ENCODE data around the gene POC1A.

POC1A gene

DNA sequence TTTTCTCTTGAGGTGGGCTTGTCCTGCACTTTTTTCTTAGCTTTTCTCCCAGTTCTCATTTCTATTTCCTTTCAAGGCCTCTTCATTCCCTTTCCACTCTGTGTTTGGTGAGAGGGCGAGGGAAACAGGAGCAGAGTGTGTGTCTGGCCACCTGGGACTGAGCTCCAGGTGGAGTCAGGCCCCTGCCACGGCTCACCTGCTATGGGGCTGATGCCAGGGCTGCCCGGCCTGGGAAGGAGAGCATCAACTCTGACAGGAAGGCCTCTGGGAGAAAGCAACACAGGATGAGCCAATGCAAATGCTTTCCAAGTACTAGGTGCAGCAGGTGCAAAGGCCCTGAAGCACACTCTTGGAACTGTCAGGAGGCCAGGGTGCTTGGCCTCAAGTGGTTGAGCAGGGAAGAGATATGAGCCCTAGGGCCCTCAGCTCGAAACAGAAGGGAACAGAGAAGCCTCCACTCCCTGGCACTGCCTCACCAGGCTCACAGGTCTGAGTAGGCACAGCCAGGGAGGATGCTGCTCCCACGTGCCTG lies 70.6 kb downstream of the POC1A start:
- DNase-seq, result no peak

DNA sequence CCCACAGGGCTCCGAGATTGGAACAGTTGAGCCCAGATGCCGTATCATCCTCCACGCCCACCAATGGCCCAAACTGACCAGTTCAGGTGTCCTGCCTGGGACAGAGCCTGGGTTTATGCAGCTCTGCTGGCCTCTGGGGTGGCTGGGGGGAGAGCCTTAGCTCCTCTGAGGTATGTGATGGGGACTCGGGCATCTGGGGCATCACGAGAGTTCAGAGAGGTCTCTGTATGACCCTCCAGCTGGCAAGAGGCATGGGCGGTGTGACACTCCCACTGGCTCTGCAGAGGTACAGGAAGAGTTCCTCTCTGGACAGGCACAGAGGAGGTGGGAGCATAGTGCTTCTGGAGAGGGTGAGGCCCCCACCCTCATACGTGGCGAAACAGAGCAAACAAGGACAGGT lies 71.3 kb downstream of the POC1A start:
- no peak for DNase-seq

DNA sequence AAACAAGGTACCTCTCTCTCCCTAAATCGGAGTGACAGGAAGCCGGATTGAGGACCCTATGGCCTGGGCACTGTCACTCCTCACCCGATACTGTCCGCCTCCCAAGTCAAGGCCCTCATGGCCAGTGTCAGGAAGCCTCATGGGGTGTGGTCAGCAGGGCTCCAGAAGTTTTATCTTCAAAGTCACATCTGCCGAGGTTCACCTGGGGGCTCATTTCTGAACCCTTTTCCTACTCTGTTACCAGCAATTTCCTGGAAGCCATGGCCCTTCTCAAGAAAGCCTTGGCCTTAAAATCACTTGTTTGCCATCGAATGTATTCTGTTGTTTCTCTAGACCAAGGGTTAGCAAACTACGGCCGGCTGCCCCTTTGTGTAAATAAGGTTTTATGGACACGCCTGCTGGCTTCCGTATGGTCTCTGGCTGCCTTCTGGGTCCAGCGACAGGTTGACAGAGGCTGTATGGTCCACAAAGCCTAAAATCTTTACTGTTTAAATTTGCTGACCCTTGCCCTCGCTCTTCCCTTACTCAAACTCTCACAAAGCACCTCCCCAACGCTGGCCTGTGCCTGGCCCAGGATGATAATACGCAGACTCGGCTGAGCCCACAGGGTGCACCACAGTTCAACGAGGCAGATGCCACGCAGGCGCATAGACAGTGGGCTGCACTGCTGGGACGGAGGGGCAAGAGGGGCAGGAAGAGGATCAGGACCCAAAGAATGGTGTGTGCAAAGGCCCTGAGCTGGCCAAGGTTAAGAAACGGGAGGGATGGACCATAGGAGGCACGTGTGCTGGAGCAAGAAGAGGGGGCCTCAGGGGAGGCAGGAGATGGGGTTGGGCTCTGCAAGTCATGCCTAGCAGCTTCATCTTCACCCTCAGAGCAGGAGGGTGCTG lies 73.1 kb downstream of the POC1A start:
- no peak for DNase-seq

DNA sequence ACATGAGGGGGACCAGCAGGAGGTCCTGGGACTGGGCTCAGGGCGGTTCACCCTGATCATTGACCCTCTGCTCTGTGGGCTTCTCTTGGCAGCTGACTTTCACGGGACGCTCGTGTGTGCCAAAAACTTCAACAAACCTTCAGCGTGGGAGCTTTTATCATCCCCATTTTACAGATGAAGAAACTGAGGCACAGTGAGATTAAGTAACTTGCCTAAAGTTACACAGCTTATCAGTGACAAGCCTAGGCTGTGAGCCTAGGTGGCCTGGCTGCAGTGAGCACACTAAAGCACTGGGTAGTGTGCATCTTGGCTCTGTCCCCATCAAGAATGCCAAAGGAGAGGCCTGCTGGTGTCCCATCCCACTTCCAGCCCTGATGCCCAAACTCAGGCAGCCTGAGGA lies 74.3 kb downstream of the POC1A start:
- no peak for DNase-seq

DNA sequence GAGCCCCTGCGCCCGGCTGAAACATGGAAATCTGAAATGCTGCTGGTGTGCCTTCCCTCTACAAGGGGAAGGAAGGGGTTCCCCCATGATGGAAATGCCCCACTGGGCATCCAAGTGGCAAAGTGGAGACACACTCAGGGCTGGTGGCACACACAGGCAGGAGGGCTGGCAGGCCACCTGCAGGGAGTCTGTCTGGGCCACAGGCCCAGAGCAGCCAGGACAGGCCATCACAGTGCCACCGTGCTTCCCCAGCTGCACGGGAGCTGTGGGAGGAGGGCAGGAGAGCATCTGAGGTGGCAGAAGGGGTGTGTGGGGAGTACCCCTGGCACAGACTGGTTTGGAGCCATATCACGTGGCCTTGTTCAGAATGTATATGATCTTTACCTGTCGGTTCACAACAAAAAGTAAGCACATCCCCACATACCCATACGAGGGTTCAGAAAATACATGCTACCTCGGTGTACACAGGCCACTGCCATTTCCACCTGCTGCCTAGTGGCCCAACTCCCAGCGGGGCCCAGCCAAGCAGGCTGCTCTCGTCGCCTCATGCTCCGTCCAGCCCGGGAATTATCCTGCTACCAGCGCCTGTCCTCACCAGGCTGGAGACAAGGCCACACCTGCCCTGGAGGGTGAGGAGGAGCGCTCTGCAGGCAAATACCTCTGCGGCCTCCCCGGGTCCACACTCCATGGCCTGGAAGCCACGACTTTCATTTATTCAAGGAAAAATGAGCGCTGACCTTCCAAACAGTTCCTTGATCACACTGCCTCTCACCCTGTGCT lies 75.3 kb downstream of the POC1A start:
- no peak for DNase-seq

DNA sequence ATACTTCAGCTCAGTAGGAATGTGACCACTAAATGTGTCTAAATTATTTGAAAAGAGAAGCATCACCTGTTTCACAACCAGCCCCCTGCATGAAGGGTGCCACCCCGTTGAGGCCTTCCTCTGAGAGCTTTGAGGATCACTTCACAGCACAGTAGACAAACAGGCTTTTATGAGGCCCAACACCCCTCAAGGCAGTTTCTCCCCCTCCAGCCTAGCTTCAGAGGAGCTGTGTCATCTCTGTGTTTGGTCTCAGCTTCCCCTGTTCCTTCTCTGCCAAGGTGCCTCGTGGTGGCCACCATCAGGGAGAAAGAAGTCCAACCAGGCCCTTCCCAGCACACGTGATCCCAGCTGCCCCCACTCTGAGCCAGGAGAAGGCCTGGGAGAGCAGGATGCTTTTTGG lies 76.3 kb downstream of the POC1A start:
- DNase-seq, result no peak

DNA sequence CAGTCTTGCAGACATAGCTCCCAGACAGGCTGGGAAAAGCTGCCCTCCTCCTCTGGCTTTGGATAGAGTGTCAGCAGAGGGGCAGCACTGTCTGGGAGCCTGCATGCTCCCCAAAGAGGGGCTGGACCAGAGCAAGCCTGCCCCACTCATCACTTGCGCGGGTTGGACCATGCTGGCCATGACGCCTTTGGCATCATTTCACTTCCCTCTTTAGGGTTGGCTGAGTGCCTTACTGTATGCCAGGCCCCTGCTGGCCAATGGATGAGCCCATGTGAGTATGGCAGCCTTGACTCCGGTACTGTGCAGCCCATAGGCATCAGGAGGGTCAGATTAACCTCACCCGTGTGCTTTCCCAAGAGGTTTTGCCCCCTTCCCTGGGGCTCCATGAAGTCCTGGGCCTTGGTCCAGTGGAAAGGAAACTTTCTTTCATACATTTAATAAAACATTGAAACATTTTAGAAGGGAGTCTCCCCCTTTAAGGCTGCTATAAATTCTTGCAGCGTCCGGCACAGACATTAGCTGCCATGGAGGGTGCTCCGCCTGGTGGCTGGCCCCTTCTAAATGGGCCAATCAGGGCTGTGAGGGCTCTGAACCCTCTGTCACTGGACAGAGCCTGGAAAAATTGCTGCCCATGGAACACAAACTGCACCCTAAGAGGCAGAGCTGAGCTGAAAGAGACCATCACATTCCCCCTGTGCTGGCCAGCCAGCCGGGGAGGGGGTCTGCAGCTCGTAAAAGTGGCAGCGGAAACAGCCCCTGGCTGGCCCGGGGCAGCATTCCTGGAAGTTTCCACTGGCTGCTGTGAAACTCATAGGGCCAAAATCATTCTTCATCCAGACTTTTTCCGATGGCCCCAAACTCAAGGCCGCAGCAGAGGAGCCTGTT lies 77.1 kb downstream of the POC1A start:
- no peak for DNase-seq

DNA sequence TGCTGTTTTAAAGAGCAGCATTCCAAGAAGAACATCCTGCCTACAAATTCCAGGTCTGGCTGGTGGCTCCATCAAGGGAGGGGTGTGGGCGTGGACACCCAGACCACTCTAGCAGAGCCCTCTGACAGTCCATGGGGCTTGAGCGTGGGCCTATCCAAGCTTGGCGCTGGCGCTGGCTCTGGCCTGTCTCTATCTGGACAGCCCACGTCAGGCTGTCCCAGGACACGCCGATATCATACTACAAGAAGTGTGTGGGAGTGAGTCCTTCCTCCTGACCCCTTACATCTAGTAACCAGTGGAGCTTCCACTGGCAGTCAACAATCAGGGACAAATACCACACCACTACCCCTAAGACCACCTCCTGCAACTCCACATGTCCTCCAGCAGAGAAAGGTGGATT lies 80.7 kb downstream of the POC1A start:
- DNase-seq, result no peak

DNA sequence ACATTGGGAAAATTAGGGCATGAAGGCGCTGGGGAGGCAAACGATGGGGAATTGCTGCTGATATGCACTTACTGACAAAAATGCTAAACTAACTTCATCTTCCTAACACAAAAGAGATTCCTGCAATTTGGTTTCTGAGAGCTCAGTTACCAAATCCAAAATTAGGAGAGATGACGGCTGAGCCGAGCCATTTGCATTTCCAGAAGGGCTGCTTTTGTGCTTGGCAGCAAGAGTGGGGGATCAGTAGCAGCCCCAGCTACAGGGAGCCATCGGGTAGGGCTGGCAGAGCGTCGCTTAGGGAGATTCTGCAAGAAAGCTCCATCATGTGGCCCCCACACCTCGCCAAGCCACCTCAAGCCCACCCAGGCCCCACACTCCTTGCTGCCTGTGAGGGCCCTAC lies 81.8 kb downstream of the POC1A start:
- no peak for DNase-seq

DNA sequence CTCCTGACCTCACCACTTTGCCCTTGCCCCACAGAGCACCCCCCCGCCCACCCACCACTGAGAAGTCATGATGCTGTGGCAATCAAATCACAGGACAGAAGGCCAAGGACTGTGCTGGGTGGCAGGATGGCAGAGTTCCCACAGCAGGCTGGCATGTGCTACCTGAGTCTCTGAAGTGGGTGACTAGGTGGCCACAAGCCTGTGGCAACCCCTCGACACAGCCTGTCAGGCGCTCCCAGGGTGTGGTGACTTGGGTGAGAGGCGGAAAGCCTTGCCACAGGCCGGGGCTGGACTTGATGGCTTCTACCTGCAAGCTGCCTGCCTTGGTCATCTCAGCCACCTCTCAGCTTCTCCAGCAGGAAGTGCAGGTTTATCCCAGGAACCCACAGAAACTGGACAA lies 82.2 kb downstream of the POC1A start:
- DNase-seq, result no peak

DNA sequence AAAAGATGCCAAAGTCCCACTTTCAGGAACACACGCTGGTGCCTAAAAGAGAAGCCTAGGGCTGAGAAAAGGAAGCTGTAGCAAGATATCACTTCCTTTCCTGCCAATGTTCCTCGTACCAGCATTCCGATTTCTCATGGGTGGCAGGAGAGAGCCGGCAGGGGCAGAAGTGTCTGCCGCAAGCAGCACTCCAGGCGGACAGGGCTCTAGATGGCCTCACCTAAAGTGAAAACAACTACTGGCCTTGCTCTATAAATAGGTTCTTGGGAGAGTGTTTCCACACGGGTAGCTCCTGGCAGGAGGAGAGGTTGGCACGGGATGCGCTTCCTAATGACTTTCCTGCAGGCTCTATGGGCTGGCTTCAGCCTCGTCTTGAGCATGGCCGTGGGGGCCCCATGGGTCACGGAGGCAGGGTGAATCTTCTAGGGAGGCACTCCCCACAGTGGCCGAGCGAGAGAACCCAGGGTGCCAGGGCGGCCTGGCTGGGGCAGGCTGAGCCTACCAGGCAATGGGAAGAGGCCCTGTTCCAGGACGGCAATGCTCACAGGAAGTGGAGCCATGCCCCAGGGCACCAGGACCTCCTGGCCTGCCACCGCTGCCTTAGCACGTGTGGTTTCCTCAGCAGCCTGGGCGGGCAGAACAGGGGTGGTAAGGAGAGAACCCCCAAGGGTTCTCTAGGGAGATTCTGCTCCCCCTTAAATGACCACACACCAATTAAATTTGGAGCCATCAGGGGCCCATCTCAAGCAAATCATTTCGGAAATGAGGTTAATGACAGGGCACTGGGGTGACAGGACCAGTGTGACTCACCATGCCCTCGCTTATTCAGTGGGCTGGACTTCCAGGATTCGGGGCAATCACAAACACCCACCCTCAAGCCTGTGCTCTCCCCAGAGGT lies 83.2 kb downstream of the POC1A start:
- peak; percentile 69 for DNase-seq

DNA sequence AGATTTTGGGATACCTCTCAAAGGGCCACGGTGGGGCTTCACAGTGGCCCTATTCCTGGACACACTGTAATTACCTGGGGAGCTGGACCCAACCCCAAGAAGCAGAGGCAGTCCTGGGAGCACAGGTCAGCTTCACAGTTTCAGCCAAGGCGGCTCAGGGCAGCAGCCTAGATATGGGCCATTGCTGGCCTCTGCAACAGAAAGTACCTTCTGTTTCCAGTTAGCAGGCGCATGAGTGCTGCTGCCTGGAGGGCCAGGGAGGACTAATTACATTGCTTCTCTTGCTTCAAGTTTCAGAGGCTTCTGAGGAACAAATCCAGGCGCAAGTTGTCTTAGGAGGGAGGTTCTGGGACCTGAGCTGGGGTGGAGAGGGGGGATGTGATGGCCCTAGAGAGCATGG lies 84.4 kb downstream of the POC1A start:
- DNase-seq, result no peak

DNA sequence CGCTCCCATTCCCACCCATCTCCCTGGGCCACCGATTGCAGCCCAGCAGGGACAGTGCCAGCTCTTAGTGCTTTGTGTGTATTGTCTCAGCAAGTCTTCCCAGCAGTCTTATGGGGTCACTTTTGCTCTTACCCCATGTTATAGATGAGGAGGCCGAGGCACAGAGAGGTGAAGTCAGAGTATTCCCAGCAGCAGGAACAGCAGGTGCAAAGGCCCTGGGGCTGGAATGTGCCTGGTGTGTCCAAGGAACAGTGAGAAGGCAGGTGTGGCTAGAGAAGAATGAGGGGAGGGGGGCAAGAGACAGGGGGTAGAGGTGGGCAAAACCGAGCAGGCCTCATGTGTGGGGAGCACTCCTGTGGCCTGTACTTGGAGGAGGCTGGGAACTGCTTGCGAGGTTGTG lies 85.1 kb downstream of the POC1A start:
- no peak for DNase-seq

DNA sequence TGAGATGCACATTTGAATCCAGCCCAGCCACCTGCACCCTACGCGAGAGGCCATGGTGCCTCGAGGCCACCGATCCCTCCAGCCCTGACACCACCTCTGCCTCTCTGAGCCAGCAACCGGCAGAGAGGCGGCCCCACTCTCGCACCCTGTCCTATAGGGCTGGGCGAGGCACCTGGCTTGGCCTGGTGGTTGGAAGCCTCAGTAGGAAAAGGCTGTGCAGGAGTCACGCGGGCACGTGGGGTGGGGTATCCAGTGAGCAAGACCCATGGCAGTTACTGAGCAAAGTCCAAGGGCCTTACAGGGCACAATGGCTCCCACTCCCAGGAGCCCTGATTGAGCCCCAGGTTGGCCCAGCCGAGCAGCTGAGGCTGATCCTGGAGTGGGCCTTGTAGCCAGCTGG lies 85.5 kb downstream of the POC1A start:
- DNase-seq, result no peak

DNA sequence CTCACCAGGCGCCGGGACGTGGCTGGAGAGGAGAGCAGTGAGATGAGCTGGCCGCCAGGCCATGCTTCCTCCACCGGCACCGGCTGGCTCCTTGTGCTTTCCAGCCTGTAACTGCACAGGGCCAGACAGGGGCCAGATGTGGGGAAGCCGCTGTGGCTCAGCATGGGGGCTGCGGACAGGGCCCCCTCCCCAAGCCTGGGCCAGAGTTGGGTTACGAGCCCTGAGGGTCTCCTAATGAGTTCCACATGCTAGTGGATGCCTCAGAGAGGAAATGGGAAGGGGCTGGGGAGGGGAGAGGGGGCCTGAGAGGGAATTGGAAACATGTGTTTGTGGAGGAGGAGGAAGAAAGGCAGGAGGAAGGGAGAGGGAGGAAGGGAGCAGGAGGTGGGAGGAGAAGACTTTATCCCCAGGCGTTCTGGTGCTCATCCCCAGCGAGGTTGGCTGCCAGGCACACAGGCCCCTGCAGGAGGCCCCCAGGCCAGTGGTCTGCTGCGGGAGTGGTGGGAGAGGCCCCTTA lies 86.1 kb downstream of the POC1A start:
- no peak for DNase-seq

DNA sequence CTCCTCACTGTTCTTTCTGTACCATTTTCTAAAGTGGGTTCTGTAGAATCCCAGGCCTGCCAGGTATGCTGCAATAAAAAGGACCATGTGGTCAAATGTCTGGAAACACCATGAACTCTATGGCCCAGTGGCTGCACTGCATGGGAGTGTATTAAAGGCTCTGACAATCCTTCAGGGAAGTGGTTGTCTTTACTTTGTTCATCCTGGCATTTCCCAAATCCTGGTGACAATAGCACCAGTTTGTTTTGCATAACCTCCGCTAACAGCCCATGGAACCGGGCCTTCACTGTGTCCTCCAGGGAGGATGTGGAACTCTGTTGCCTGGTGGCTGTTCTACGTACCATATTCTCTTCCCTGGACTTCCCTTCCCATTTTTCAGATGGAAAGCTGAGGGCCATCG lies 86.7 kb downstream of the POC1A start:
- DNase-seq, result no peak

DNA sequence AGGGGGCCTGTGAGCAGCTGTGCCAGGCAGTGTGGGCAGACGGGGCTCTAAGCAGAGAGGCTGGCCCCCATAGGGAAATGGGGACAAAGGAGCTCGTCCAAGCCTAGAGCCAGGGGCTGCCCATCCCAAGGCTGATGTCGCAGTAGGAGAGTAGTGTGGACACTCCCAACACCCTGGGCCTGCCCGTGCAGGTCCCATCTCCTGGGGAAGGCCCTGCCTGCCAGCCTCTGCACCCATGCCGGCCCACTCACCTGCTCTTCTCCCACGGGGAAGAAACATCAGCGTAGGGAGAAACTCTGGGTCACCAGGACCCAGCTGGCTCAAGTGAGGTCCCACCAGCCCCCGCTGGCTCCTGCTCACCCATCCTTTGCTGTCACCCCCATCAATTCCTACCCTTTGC lies 87.2 kb downstream of the POC1A start:
- DNase-seq, result no peak

DNA sequence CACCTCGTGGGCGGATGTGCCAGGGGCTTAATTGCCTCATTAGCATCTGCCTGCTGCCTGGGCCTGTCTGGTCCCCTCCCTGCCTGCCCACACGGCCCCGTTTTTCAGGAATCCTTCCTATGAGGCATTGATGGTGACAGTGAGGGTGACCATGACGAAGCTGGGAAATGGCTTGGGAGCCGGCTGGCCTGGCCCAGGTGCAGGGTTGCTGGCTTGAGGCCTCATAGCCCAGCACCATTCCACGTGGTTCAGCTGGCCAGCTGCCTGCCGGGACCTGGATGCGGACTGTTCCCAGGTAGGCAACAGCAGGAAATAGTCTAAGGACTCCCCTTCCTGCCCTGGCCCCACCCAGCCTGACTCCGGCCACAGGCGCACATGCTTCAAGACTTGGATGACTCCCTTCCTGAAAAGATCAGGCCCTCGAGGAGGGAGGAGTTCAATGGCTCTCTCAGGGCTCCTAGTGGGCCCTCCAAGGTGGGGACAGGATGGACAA lies 88.9 kb downstream of the POC1A start:
- no peak for DNase-seq

DNA sequence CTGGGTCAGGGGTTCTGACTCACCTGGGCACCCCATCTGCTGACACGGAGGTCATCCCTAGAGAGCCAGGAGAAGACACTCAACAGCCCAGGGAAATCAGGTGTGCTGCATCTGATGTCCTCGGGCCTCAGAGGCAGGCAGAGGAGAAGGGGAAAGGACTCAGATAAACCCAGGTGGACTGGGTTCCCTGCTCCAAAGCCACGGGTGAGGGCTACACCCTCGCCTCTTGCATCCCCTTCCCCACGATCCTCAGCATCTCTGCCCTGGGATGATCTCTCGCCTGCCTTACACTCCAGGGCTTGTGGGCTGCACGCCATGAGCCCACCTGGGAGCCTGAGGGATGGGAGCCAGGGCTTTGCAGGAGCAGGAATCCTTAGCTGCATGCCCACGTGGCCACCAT lies 89.7 kb downstream of the POC1A start:
- DNase-seq, result no peak

DNA sequence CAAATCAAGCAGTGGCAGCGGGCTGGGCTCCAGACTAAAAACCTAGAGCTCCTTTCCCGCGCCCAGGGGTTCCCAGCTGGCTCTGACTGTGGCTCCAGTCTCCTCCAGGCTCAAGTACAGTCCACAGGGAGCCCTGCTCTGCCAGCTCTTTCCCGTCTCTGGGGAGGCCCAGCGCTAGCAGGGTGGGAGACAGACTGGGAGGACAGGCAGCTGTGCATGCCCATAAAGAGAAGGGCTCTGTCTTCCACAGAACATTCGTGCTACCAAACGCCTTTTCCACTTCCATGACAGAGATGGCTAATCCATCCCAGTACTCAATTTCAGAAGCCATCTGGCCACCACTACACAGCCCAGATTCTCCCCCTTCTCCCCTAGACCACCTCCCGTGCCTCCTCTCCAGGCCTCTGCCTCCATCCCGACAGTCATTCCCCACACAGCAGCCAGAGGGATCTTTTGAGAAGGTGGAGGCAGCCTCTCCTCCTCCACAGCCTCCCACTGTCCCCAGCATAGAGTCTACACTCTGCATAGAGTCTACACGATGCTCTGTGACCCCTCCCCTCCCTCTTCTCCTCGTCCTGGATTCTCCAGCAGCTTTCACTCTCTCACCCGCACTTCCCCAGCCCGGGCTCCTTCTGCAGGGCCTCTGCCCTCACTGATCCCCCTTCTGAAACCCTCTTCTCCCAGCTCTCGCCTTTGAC lies 91.0 kb downstream of the POC1A start:
- no peak for DNase-seq

DNA sequence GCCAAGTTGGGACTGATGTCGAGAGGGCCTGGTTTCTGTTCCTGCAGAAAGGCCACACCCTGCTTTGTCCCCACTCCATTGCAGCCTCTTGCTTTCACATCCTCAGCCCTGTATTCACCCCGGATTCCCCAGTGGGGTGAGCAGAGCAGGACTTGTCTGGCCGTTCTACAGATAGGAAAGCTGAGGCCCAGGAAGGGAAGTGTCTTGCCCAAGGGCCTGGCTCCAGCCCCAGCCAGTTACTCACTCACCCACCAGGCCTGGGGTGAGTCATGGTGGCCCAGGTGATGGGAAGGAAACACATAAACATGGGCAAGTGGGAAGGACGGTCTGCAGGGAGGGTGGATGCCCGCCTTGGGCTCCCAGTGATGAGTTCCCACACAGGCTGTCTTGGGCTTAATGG lies 91.7 kb downstream of the POC1A start:
- peak; percentile 91 for DNase-seq
